GM19193 (cell line): Measurements from ENCODE around the gene UNC45A.

Experiments
- POLR2A ChIP-seq: IDR thresholded peaks from 4 replicates; pipeline ENCODE4 v1.6.1; 2011; ENCODE audit not compliant: insufficient read depth, insufficient read length; ENCODE audit errors: extremely low read depth

UNC45A gene

GRCh38 chr15:90895571-90896117, 39.4 kb upstream of the UNC45A start:
- TF ChIP-seq POLR2A = no peak

- TF ChIP-seq POLR2A = no peak
These were observed 33.7 kb upstream of the UNC45A start for GRCh38 chr15:90901175-90902039.

- peak; percentile 72 for TF ChIP-seq POLR2A
These were observed 32.8 kb upstream of the UNC45A start for GRCh38 chr15:90902040-90902839.

- TF ChIP-seq POLR2A = peak; percentile 72
These were observed 32.0 kb upstream of the UNC45A start, which contains the start of gene MAN2A2 for GRCh38 chr15:90902840-90903732. Gene MAN2A2, plus strand, starts transcription at chr15:90903302. Its CDS starts 906 bp downstream, at chr15:90904208.

GRCh38 chr15:90903733-90904536, 31.1 kb upstream of the UNC45A start:
- TF ChIP-seq POLR2A = no peak

GRCh38 chr15:90904746-90905145, 30.3 kb upstream of the UNC45A start:
- no peak for TF ChIP-seq POLR2A

- TF ChIP-seq POLR2A = no peak
These were observed 29.5 kb upstream of the UNC45A start for GRCh38 chr15:90905306-90906180.

GRCh38 chr15:90906181-90906849, 28.8 kb upstream of the UNC45A start:
- TF ChIP-seq POLR2A = no peak

- no peak for TF ChIP-seq POLR2A
These were observed 27.9 kb upstream of the UNC45A start for GRCh38 chr15:90907051-90907660.

- TF ChIP-seq POLR2A = no peak
These were observed 27.1 kb upstream of the UNC45A start for GRCh38 chr15:90907838-90908507.

- no peak for TF ChIP-seq POLR2A
These were observed 25.1 kb upstream of the UNC45A start for GRCh38 chr15:90909976-90910375.

GRCh38 chr15:90910441-90911301, 24.4 kb upstream of the UNC45A start:
- no peak for TF ChIP-seq POLR2A
